Hematopoietic multipotent progenitor cell treated with erythropoietin and hydrocortisone succinate and interleukin-3 and kit ligand, for 8 days (in vitro differentiated cells): ENCODE results near the gene BOLA2B.
"Not testable (repeated sequence)": the region's sequence is repeated elsewhere in the genome, so short reads cannot be mapped to it uniquely, and the experiment has no call there.

Experiments used
- DNase-seq: peaks from one replicate; pipeline ENCODE4 v3.0.0-alpha.2; 2015

BOLA2B gene

DNA sequence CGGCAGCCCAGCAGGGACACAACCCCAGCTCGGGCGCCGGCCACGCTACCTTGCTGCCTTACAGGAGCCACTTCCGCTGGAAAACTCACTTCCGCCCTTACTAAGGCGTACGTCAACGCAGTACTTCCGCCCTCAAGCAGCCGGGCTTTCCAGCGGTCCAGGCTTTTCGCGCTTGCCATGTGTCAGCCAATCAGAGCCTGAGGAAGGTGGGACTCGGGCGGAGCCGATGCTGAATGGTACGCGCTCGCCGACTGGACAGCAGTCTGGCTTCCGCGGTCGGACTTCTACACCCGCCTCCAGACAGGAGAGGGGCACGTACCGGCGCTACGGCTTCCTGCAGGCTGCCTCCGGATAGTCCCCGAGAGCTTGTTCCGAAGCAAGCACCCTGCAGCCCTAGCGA, at the start of gene BOLA2B, which contains the start of gene SLX1A:
BOLA2B (minus strand) TSS at position 52 of the 400 bp plus-strand sequence. CDS start 71 bp downstream, outside the sequence.
SLX1A (plus strand) TSS at position 261 of the 400 bp plus-strand sequence. CDS start 210 bp downstream, outside the sequence.
- DNase-seq: not testable (repeated sequence)

DNA sequence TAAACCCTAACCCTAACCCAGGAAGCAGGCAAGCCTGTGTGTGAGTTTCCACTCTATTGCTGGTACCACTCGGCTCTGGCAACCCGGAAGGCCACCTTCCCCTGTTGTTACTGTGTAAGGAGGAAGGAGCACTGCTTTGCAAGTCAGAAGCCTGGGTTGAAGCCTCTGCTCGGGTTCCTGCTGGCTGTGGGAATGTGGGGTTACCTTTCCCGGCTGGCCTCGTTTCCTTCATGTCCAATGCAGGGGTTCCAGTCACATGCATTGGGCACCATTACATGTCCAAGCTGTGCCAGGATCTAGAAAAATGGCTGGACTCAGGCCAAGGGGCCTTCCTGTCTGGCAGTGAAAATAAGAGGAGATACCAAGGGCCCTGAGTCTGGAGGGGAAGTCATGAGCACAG, 23.6 kb upstream of the BOLA2B start:
- DNase-seq: not testable (repeated sequence)

DNA sequence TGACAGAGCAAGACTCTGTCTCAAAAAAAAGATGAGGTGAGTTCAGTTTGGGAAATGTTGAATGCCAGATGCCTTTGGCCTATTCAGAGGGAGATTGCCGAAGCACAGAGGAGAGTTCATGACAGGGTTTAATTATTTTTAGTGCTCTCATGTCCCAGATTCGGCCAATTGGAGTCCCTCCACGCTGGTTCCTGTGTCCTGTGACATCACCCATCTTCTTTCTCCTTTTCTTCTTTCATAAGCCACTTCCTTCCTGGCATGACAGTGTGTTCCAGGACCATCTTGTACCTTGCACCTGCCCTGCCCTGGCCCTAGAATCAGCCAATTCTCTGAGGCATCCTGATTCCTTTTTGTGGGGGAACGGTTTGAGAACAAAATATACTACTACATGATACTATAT, 17.9 kb upstream of the BOLA2B start:
- not testable (repeated sequence) for DNase-seq

DNA sequence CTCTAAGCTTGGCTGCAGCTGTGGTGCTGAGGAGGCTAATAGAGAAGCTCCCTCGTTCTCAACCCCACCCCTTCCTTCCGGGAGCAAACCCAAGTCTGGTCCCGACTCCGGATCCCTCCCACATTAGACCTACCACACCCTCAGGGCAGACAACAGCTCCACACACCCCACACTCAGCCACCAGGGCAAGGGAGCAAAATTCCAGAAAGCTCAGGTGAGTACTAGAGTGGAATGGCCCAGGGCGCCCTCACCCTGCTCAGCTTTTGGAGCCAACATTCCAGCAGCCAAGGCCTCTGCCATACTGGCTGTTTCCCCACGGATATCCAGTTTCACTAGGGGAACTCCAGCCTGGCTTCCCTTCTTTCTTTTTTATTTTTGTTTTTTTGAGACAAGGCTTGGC, 15.6 kb upstream of the BOLA2B start:
- DNase-seq: not testable (repeated sequence)

DNA sequence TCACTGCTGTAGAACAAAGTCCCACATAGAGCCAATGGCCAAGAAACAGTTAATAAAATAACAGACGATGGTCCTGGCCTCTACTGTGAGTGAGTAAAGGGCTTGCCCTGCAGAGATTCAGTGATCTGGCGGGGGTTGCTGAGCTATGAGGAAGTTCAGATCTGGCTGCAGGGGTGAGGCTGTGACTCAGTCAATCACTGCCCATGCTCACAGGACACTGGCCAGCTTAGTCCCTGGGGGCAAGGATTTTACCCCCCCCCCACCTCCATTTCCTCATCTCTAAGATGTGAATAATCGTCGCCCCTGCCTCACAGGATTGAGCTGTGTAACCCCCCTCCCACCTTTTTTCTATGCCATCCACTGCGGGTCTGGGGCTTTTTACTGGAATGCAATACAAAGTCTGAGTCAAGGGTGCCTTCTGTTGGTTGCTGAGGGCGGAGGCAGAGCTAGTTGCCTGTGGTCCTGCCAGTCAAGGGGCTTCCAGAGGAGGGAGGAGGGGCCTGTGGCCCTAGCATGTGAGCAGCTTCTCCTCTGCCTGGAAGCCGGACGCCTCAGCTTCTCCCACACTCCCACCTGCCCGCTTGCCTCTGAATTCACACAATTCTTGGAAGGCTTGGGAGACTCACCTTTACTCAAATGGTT, 13.7 kb upstream of the BOLA2B start:
- DNase-seq: not testable (repeated sequence)

DNA sequence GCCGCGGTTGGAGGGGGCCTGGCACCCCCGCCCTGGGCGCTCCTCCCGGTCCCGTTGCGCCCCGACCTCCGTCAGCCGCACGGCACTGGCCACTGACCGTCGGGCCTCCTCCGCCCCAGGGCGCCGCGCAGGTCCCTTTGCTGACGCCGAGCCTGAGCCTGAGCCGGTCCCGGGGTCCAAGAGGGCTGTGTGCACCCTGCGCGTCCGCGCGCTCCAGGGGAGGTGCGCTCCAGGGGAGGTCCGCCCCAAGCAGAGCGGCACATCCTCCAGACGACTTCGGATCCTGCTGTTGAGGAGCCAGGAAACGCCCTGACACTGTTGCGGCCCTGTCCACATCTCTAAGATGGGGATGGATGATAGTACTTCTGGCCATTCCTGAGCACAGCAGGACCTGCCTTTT, 12.8 kb upstream of the BOLA2B start:
- DNase-seq: not testable (repeated sequence)

DNA sequence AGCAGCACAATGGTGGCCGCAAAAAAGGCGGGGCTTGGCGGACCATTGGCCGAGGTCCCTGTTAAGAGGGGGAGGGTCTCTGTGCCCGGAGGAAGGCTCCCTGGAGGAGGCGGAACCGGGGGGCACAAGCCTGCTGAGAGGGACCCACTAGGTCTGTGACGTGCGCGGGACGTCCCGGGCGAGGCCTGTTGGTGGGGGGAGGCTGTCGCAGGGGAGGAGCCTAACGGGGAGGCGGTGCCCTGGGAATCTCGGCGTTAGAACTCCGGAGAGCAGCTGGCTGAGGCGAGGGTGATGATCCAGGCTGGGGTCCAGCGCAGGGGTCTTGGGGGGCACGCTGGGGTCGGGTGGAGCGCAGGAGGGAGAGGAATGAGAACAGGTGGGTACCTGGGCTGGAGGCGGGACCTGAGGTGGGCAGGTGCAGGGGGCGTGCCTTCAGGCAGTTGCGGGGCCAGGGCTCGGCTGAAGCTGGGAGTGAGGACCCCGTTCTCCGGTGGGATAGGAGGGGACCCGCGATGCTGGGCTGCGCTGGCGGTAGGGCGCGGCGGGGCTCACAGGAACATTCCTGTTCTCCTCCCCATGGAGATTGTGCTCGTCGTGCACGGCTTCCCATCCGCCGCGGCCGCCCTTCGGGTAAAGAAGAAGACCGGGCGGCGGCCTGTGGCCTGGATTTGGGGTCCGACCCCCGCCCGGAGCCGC, 12.2 kb upstream of the BOLA2B start:
- not testable (repeated sequence) for DNase-seq

DNA sequence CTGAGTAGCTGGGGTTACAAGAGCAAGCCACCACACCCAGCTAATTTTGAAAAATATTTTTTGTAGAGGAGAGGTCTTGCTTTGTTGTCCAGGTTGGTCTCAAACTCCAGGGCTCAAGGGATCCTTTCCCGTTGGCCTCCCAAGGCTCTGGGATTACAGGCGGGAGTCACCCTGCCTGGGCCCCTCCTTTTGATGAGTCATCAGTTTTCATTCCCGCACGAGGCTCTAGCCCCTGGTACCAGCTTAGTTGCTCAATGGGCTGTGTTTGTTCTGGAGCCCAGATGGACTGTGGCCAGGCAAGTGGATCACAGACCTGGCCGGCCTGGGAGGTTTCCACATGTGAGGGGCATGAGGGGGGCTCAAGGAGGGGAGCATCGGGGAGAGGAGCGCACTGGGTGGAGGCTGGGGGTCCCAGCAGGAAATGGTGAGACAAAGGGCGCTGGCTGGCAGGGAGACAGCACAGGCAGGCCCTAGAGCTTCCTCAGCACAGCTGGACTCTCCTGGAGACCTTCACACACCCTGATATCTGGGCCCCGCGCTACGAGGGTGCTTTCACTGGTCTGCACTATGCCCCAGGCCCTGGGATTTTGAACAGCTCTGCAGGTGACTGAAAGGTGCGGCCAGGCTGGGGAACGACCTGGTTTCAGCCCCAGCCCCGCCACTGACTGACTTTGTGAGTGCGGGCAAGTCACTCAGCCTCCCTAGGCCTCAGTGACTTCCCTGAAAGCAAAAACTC, 6.3 kb upstream of the BOLA2B start:
- DNase-seq: not testable (repeated sequence)

DNA sequence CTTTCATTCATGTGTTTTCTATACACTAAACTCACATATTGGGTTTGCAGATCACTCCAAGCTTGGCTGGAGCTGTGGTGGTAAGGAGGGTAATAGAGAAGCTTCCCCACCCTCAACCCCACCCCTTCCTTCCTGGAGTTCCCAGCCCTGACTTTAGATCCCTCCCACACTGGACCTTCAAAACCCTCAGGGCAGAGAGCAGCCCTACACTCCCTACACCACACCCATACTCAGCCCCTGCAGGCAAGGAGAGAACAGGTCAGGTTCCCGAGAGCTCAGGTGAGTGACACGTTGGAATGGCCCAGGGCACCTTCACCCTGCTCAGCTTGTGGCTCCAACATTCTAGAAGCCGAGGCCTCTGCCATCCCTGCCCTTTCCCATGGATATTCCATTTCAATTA, 5.6 kb upstream of the BOLA2B start, which contains the start of gene SULT1A3:
SULT1A3 (plus strand) TSS at position 207 of the 400 bp plus-strand sequence. CDS start 1,474 bp downstream, outside the sequence.
- DNase-seq: not testable (repeated sequence)

DNA sequence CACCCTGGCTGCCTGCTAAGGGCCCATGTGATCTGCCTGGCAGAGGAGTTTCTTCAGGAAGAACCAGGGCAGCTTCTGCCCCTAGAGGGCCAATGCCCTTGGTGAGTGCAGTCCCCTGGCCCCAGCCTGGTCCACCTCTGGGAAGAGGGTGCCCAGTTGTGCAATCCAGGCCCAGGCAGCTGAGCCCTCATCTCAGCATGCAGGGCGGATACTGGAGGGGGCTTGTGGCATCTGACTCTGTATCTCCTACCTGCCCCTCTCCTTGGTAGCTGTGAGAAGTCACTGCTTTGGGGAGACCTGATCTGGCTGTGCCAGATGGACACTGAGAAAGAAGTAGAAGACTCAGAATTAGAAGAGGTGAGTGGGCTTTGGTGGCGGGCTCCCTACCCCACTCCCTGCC, 3.5 kb upstream of the BOLA2B start:
- not testable (repeated sequence) for DNase-seq

DNA sequence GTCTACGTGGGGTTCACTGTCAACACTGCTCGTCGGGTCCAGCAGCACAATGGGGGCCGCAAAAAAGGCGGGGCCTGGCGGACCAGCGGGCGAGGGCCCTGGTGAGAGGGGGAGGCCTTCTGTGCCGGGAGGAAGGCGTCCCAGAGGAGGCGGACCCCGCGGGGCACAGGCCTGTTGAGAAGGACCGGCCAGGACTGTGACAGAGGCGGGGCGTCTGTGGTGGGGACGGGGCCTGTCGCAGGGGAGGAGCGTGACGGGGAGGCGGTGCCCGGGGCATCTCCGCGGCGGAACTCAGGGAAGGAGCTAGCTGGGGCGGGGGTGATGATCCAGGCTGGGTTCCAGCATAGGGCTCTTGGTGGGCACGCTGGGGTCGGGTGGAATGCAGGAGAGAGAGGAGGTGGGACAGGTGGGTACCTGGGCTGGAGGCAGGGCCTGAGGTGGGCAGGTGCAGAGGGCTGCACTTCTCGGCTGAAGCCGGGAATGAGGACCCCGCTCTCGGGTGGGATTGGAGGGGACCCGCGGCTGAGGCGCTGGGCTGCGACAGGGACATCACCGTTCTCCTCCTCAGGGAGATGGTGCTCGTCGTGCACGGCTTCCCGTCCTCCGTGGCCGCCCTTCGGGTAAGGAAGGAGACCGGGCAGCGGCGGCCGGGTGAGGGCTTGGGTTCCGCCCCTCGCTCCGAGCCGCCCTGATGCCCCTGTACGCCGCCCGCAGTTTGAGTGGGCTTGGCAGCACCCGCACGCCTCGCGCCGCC, 883 bp upstream of the BOLA2B start:
- DNase-seq: not testable (repeated sequence)

DNA sequence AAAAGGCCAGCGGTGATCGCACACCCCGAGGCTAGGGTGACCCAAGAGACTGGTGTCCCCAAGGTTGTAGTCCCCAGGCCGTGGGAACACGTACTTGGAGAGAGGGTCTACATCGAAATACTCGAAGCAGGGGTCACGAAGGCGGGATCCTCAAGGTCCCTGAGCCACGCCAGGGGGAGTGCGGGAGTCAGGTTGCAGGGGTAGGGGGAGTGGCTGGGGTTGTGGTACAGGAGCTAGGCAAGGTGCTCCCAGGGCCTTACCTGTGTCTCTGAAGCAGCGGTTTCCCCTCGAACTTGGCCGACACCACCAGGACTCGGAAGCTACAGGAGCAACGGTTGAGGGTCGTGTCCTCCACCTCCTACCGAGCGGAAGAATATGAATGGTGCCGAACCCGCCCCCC, 368 bp downstream of the BOLA2B start:
- DNase-seq: not testable (repeated sequence)

DNA sequence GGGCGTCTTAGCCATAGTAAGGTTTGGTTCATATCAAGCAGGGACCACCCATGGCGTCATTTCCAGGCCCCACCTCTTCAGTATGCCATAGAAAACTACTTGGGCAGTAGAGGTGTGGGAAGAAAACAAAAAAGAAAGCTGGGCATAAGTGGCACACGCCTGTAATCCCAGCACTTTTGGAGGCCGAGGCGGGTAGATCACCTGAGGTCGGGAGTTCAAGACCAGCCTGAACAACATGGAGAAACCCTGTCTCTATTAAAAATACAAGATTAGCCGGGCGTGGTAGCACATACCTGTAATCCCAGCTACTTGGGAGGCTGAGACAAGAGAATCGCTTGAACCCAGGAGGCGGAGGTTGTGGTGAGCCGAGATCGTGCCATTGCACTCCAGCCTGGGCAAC, 2.3 kb downstream of the BOLA2B start:
- DNase-seq: not testable (repeated sequence)

DNA sequence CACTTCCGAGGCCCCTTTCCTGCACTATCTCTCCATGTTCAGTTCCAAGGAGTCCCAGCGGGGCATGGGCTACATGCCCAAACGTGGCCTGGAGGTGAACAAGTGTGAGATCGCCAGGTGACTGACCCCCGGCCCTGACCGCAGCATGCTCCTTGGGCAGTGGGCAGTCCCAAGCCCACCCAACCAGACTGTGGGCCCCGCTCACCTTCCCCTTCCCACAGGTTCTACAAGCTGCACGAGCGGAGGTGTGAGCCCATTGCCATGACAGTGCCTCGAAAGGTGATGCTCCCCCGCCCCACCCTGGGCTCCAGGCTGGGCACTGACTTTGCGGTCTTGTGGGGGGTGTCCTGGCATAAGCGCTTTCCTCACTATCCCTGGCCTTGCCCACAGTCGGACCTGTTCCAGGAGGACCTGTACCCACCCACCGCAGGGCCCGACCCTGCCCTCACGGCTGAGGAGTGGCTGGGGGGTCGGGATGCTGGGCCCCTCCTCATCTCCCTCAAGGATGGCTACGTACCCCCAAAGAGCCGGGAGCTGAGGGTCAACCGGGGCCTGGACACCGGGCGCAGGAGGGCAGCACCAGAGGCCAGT, 5.4 kb downstream of the BOLA2B start:
- DNase-seq: no peak

DNA sequence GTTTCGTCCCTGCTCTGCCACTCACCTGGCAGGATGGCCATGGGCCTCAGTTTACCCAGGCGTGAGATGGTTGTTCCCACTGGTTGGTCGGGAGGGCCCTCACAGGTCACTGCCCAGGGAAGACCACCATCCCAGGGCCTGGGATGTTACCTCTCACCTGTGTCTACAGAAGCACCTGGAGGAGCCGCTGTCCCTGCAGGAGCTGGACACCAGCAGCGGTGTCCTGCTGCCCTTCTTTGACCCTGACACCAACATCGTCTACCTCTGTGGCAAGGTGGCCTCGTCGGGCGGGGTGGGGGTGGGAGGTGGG, 6.0 kb downstream of the BOLA2B start:
- DNase-seq: no peak

DNA sequence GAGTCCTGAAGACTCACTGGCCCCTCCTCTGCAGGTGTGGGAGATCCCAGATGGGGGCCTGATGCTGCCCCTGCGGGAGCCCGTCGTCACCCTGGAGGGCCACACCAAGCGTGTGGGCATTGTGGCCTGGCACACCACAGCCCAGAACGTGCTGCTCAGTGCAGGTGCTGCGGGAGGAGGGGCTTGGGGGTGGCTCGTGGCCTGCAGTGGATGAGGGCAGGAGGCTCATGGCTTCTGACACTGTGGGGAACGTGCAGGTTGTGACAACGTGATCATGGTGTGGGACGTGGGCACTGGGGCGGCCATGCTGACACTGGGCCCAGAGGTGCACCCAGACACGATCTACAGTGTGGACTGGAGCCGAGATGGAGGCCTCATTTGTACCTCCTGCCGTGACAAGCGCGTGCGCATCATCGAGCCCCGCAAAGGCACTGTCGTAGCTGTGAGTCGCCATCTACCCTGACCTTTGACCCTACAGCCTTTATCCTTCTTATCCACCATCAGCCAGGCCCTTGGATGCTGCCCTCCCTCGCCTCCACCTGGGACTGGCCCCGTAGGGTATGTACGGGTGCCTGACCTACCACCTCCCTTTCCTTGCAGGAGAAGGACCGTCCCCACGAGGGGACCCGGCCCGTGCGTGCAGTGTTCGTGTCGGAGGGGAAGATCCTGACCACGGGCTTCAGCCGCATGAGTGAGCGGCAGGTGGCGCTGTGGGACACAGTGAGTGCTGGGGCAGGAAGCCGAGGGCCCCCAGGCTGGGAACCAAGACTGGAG, 6.5 kb downstream of the BOLA2B start:
- peak; percentile 82 for DNase-seq

DNA sequence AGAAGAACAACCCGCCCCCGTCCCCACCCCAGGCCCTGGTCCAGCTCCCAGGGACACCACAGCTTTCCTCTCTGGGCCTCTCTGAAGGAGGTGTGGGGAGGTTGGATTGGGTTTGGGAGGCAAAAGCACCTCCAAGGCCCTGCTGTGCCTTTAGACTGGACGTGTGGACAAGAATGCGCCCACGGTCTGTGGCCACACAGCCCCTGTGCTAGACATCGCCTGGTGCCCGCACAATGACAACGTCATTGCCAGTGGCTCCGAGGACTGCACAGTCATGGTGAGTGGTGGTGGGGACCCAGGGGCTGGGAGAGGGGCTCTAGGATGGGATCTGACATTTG, 7.1 kb downstream of the BOLA2B start:
- peak; percentile 16 for DNase-seq

DNA sequence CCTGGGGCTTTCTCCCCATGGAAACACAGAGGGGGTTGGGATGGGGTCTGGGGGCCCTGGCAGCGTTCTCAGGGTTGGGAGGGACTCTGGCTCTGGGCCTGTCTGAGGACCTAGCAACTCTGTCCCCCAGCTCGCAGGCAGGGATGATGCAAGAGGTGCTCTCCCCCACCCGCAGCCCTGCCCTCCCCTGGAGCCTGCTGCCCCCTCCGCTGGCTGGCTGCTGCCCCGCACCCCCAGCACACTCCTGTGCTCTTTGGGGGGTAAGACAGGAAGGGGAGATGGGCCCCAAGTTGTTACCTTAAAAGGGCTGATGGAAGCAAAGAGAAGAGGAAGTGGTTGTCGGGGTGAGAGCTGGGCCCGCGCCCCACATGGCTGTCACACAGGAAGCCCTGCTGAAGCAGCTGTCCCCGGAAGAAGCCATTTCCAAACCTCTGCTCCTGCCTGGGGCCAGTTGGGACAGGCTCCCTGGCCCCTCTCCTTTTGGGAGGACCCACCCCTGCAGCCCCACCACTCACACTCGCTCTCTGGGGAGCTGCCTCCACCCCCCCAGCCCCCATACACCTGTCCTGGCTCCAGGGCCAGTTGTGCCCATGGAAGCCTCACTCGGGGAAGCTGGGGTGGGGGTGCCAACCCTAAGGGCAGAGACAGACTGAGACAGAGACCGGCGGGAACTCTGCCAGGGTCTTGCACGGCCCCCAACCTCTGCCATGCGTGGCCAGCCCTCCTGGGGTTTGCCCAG, 7.6 kb downstream of the BOLA2B start:
- peak; percentile 59 for DNase-seq

DNA sequence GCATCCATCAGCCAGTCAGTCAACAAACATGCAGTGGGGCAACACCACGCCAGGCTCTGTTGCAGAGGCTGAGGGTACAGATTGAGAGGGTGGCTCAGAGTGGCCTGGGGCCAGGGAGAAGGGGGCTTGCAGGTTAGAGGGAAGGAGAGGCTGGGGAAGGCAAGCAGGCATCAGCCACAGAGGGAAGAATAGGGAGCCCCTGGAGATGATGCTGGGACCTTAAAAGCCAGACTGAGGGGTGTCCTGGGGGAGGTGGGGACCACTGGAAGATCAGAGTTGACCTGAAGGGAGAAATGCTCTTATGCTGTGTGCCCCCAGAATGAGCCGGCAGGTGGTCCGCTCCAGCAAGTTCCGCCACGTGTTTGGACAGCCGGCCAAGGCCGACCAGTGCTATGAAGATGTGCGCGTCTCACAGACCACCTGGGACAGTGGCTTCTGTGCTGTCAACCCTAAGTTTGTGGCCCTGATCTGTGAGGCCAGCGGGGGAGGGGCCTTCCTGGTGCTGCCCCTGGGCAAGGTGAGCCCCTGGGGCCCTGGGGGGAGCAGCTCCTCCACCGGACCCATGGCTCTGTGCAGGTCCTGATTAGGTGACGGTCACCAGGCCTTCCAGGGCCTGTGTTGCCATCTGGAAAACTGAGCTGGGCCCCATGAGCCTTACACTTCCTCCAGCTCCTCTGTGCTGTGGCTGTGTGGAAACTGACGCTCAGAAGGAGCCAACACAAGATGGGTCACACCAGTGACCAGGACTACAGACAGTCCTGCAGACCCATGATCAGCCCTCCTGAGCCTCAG, 8.4 kb downstream of the BOLA2B start:
- no peak for DNase-seq
